GM19328 (cell line): ENCODE data around the gene ADCY9.
"Not testable (repeated sequence)": the region's sequence is repeated elsewhere in the genome, so short reads cannot be mapped to it uniquely, and the experiment has no call there.

Source experiments
- ATAC-seq: cut with Tn5 transposase; IDR thresholded peaks from one replicate; pipeline ENCODE4 v1.9.1; 2021; ENCODE audit warnings: mild to moderate bottlenecking, moderate library complexity; ENCODE audit not compliant: unreplicated experiment

The ADCY9 gene

GRCh38 chr16:3954411-3954921 is 161.8 kb downstream of the ADCY9 start:
- no peak for ATAC-seq

- ATAC-seq = no peak
Measured at GRCh38 chr16:3953728-3954410, 162.4 kb downstream of the ADCY9 start.

GRCh38 chr16:3952737-3953131 is 163.5 kb downstream of the ADCY9 start:
- ATAC-seq = no peak

GRCh38 chr16:3951861-3952736 is 164.1 kb downstream of the ADCY9 start:
- no peak for ATAC-seq

GRCh38 chr16:3951380-3951779 is 164.9 kb downstream of the ADCY9 start:
- ATAC-seq = not testable (repeated sequence)

- ATAC-seq = no peak
Measured at GRCh38 chr16:3950343-3951193, 165.7 kb downstream of the ADCY9 start.

- ATAC-seq = no peak
Measured at GRCh38 chr16:3949946-3950342, 166.3 kb downstream of the ADCY9 start.

GRCh38 chr16:3949287-3949686 is 167.0 kb downstream of the ADCY9 start:
- no peak for ATAC-seq

- no peak for ATAC-seq
Measured at GRCh38 chr16:3948378-3948995, 167.8 kb downstream of the ADCY9 start.

- no peak for ATAC-seq
Measured at GRCh38 chr16:3946604-3947180, 169.6 kb downstream of the ADCY9 start.

GRCh38 chr16:3945751-3946603 is 170.3 kb downstream of the ADCY9 start:
- no peak for ATAC-seq

- ATAC-seq = not testable (repeated sequence)
Measured at GRCh38 chr16:3944457-3944856, 171.8 kb downstream of the ADCY9 start.

- ATAC-seq = not testable (repeated sequence)
Measured at GRCh38 chr16:3942146-3942545, 174.1 kb downstream of the ADCY9 start.

- ATAC-seq = no peak
Measured at GRCh38 chr16:3938843-3939624, 177.2 kb downstream of the ADCY9 start.

GRCh38 chr16:3938471-3938842 is 177.8 kb downstream of the ADCY9 start:
- no peak for ATAC-seq

GRCh38 chr16:3937066-3937875 is 179.0 kb downstream of the ADCY9 start:
- ATAC-seq = no peak

- no peak for ATAC-seq
Measured at GRCh38 chr16:3935921-3936320, 180.3 kb downstream of the ADCY9 start.
